HepG2 (cell line): ENCODE measurements around the gene CISH. TPM values are rescaled to one million over a fixed set of nuclear protein-coding genes. Genes with fewer than 3 reads are reported as not detected.

Experiments used
- ATAC-seq: fragments of 200-7000 bp; cut with Tn5 transposase; 3 replicates; pipeline ENCODE4 v1.9.1; 2020; ENCODE audit warnings: mild to moderate bottlenecking, moderate library complexity
- BruUV-seq: library from RNA; stranded (reverse); fragments of 400-500 nt; replicated peaks from 2 replicates; lab custom pipeline; 2021; lab: Mats Ljungman, UMichigan
- CTCF ChIA-PET: fragments of 300-600 bp; formaldehyde crosslinking; extraction: SDS; loops from one replicate; lab custom pipeline; 2021; ENCODE audit warnings: low total read pairs, inconsistent platforms, low intra/inter-chr PET ratio; lab: Yijun Ruan, JAX
- POLR2A ChIA-PET: fragments of 350-600 bp; sonication (Branson Sonifier 250); formaldehyde crosslinking; loops from one replicate; lab custom pipeline; 2020; ENCODE audit warnings: antibody characterized with exemption, inconsistent platforms; lab: Yijun Ruan, JAX
- DNase-seq: peaks from one replicate; pipeline ENCODE4 v3.0.0-alpha.2; 2015; ENCODE audit warnings: low spot score
- FAIRE-seq: peaks from 3 replicates; lab custom pipeline; 2011; peaks lifted over from hg19 to GRCh38; lab: Jason Lieb, UNC
- H2AFZ ChIP-seq: one replicate; pipeline ENCODE4 v1.6.1; 2011; ENCODE audit warnings: low read length, inconsistent platforms
- H3K27ac ChIP-seq: fragments of 300-600 bp; 3 replicates; pipeline ENCODE4 v1.8.0; 2011; ENCODE audit warnings: mixed run types, mild to moderate bottlenecking, mixed read lengths, low read length, inconsistent platforms; ENCODE audit not compliant: insufficient read depth; ENCODE audit errors: extremely low read length
- H3K27me3 ChIP-seq, 2 experiments: fragments of 200-600 bp in 1 of 2; 2 replicates in 1 of 2; 3 replicates in 1 of 2; pipeline versions ENCODE4 v1.6.0 to v1.8.0; 2011; ENCODE audit warnings: low read length in 2 of 2, mild to moderate bottlenecking in 2 of 2, moderate library complexity in 2 of 2, inconsistent platforms in 1 of 2; ENCODE audit not compliant: insufficient read depth in 2 of 2, control insufficient read depth in 1 of 2
- H3K36me3 ChIP-seq, 2 experiments: fragments of 200-600 bp in 1 of 2; replicated peaks in 1 of 2; 2 replicates in 1 of 2; 3 replicates in 1 of 2; pipeline versions ENCODE4 v1.5.1 to v1.8.0; 2011; ENCODE audit warnings: low read length in 2 of 2, inconsistent platforms in 1 of 2; ENCODE audit not compliant: insufficient read depth in 2 of 2, control insufficient read depth in 1 of 2
- H3K4me1 ChIP-seq: 2 replicates; pipeline ENCODE4 v1.5.1; 2012; ENCODE audit warnings: low read length, inconsistent platforms; ENCODE audit not compliant: insufficient read depth
- H3K4me2 ChIP-seq: 2 replicates; pipeline ENCODE4 v1.6.0; 2011; ENCODE audit warnings: low read depth, low read length, inconsistent platforms
- H3K4me3 ChIP-seq, 3 experiments: fragments of 200-600 bp in 1 of 3; sonication (generic), shearing (Covaris generic) in 1 of 3; replicated peaks in 1 of 3; 2 replicates each; pipeline ENCODE4 v1.5.1; 2011 to 2016; ENCODE audit warnings: low read length in 3 of 3, inconsistent platforms in 2 of 3, low read depth in 2 of 3, mild to moderate bottlenecking in 2 of 3, control low read depth in 1 of 3, mixed read lengths in 1 of 3; ENCODE audit not compliant: insufficient read depth in 1 of 3
- H3K79me2 ChIP-seq: one replicate; pipeline ENCODE4 v1.6.1; 2011; ENCODE audit warnings: low read length, inconsistent platforms; ENCODE audit not compliant: insufficient read depth
- H3K9ac ChIP-seq: 2 replicates; pipeline ENCODE4 v1.6.0; 2011; ENCODE audit warnings: mild to moderate bottlenecking, low read depth, low read length, inconsistent platforms; ENCODE audit not compliant: insufficient read depth
- H3K9me3 ChIP-seq: 2 replicates; pipeline ENCODE4 v1.5.1; 2012; ENCODE audit warnings: mild to moderate bottlenecking, low read length
- H4K20me1 ChIP-seq: 2 replicates; pipeline ENCODE4 v1.6.0; 2011; ENCODE audit warnings: inconsistent platforms, mild to moderate bottlenecking, low read length, moderate library complexity; ENCODE audit not compliant: insufficient read depth
- ATAD3A ChIP-seq: sonication (generic); formaldehyde crosslinking; IDR thresholded peaks from 2 replicates; pipeline ENCODE4 v1.4.0; 2020; ENCODE audit warnings: missing genetic modification reagents
- CREB1 ChIP-seq, 2 experiments: fragments of 450-650 bp in 1 of 2; IDR thresholded peaks; 2 replicates each; pipeline ENCODE4 v1.6.1; 2016 to 2017; ENCODE audit warnings: control low read depth in 1 of 2, mild to moderate bottlenecking in 1 of 2, missing compliant biosample characterization in 1 of 2, missing genetic modification characterization in 1 of 2
- ELF3 ChIP-seq: IDR thresholded peaks from 2 replicates; pipeline ENCODE4 v1.6.1; 2016; ENCODE audit warnings: missing genetic modification reagents, missing compliant biosample characterization
- GABPB1 ChIP-seq: IDR thresholded peaks from 2 replicates; pipeline ENCODE4 v1.6.1; 2016; ENCODE audit warnings: mild to moderate bottlenecking, missing genetic modification reagents, moderate library complexity, missing compliant biosample characterization
- HMGXB4 ChIP-seq, 2 experiments: sonication (generic) in 1 of 2; formaldehyde crosslinking in 1 of 2; IDR thresholded peaks; 2 replicates each; pipeline versions ENCODE4 v1.4.0 to v1.6.1; 2018 to 2020; ENCODE audit warnings: missing genetic modification reagents in 2 of 2, borderline replicate concordance in 1 of 2, low read depth in 1 of 2, mild to moderate bottlenecking in 1 of 2, missing biosample characterization in 1 of 2
- KLF15 ChIP-seq: sonication (generic); formaldehyde crosslinking; IDR thresholded peaks from 2 replicates; pipeline ENCODE4 v1.8.1; 2023; ENCODE audit warnings: borderline replicate concordance, mild to moderate bottlenecking, inconsistent platforms, missing genetic modification reagents, mixed read lengths
- MED13 ChIP-seq: sonication (generic); formaldehyde crosslinking; IDR thresholded peaks from 2 replicates; pipeline ENCODE4 v1.5.0; 2020; ENCODE audit warnings: missing genetic modification reagents
- SUZ12 ChIP-seq: fragments of 150-350 bp; IDR thresholded peaks from 2 replicates; pipeline ENCODE4 v1.6.1; 2014; ENCODE audit warnings: low read depth, low read length
- ZNF407 ChIP-seq: sonication (generic); formaldehyde crosslinking; IDR thresholded peaks from one replicate; pipeline ENCODE4 v1.5.1; 2020; ENCODE audit warnings: mild to moderate bottlenecking, missing genetic modification reagents; ENCODE audit errors: not compliant biosample characterization
- ZNF414 ChIP-seq: sonication (generic); formaldehyde crosslinking; IDR thresholded peaks from 2 replicates; pipeline ENCODE4 v1.5.0; 2020; ENCODE audit warnings: missing genetic modification reagents
- ZSCAN21 ChIP-seq: sonication (generic); formaldehyde crosslinking; IDR thresholded peaks from 2 replicates; pipeline ENCODE4 v1.8.0; 2022; ENCODE audit warnings: mild to moderate bottlenecking, missing genetic modification reagents, moderate library complexity, borderline replicate concordance
- WGBS: methylation state at CpG from one replicate; pipeline ENCODE4 v1.1.6; 2017; ENCODE audit warnings: low lambda C conversion rate; 5-methylcytosine and 5-hydroxymethylcytosine counted together
- in situ Hi-C: cut with HindIII; loops from 2 replicates; pipeline ENCODE4 v1.10.0; 2017; ENCODE audit warnings: low pct_unique_long_range_greater_than_20kb; ENCODE audit not compliant: extremely low pct_ligation_motif_present
- intact Hi-C: fragments of 100-400 bp; cut with micrococcal nuclease; formaldehyde crosslinking; loops from one replicate; pipeline ENCODE4 v1.10.0; 2022; ENCODE audit not compliant: unreplicated experiment
- polyA plus RNA-seq, 8 experiments: library from polyadenylated mRNA; depleted of rRNA in 3 of 8; stranded (reverse) in 7 of 8; unstranded in 1 of 8; fragments of >200 nt; fragmentation: Illumina TruSeq in 4 of 8; extraction: Trizol in 4 of 8; gene quantifications; 2 replicates each; pipeline versions ENCODE4 v1.2.1 to v1.2.3, GENCODE V29; 2011 to 2016; ENCODE audit warnings: low read depth in 4 of 8, missing spikeins in 1 of 8, mixed read lengths in 1 of 8; ENCODE audit not compliant: insufficient read depth in 1 of 8
- total RNA-seq, 5 experiments: library from RNA; depleted of rRNA; stranded (reverse); fragments of >200 nt; fragmentation: Illumina TruSeq; extraction: Trizol; gene quantifications; 2 replicates each; pipeline ENCODE4 v1.2.3, GENCODE V29; 2016; ENCODE audit warnings: low read depth in 1 of 5

CISH gene
- total and polyA plus RNA-seq, 2 of the 13 experiments (the other 11 are each of a cell fraction or from before 2014, with no cell fraction given): 0.91 to 1.5 TPM

- TF ChIP-seq ZSCAN21 (CRISPR knock-in tag) (no peak), HMGXB4 (CRISPR knock-in tag; IDR thresholded peaks at IDR 0.05; ENCODE audit: borderline replicate concordance in 1 of 2, low read depth in 1 of 2) (no peak)
Observed at GRCh38 chr3:50657407-50657806, 45.8 kb upstream of the CISH start (continued).

GRCh38 chr3:50656417-50657195 lies 45.0 kb upstream of the CISH start:
- H3K27me3 ChIP-seq: peaks cover 0 to 27% of the 10 kb centered on the region in 2 experiments; a peak in 3 of 5 replicates
- intact Hi-C loops: no loop called here
- CTCF ChIA-PET: no interaction called here
- TF ChIP-seq GABPB1 (no peak), SUZ12 (no peak), ZNF407 (CRISPR knock-in tag) (no peak), ZNF414 (CRISPR knock-in tag) (no peak), MED13 (CRISPR knock-in tag) (no peak), KLF15 (CRISPR knock-in tag) (no peak), ELF3 (CRISPR knock-in tag) (no peak), ATAD3A (CRISPR knock-in tag) (no peak), CREB1 (IDR thresholded peaks at IDR 0.05) (no peak), CREB1 (CRISPR knock-in tag; IDR thresholded peaks at IDR 0.05) (no peak)

More at GRCh38 chr3:50656417-50657195, 45.0 kb upstream of the CISH start:
- in situ Hi-C loops: no loop called here
- POLR2A ChIA-PET: no interaction called here
- Histone ChIP-seq H2AFZ (no peak overlapping the region), H3K36me3 (no peaks in the 10 kb centered on the region), H3K79me2 (no peaks in the 10 kb centered on the region), H4K20me1 (no peaks in the 10 kb centered on the region), H3K4me3 (no peak overlapping the region), H3K4me2 (no peak overlapping the region), H3K4me1 (no peaks in the 10 kb centered on the region), H3K27ac (no peak overlapping the region), H3K9me3 (no peaks in the 10 kb centered on the region), H3K9ac (no peak overlapping the region)
- BruUV-seq: no TSS peak
- WGBS: 5% methylated on average over 5 of the region's 8 CpGs
- FAIRE-seq: no peak
- ATAC-seq: no peak
- no peak for DNase-seq
